Upper lobe of left lung (tissue), 4 donors: ENCODE results near the gene SELENOP.

ENCODE experiments used
- CTCF ChIP-seq, 6 experiments: fragments of 450-650 bp in 4 of 6; fragments of 200-600 bp in 2 of 6; sonication (generic) in 2 of 6; IDR thresholded peaks; one replicate each; pipeline ENCODE4 v1.5.1; 2016 to 2019; ENCODE audit warnings: antibody characterized with exemption in 6 of 6
- EP300 ChIP-seq, 4 donors: sonication (generic); formaldehyde crosslinking; IDR thresholded peaks; one replicate each; pipeline ENCODE4 v1.5.1; 2017; ENCODE audit warnings: antibody characterized with exemption in 4 of 4, control low read depth in 2 of 4
- POLR2A ChIP-seq, 4 donors: fragments of 450-650 bp; IDR thresholded peaks; one replicate each; pipeline ENCODE4 v1.5.1; 2016 to 2017; ENCODE audit warnings: antibody characterized with exemption in 4 of 4, mild to moderate bottlenecking in 2 of 4

- TF ChIP-seq EP300 (IDR thresholded peaks at IDR 0.05) (no peak), CTCF (IDR thresholded peaks at IDR 0.05) (no peak), POLR2A (IDR thresholded peaks at IDR 0.05) (no peak)
Observed at GRCh38 chr5:42750507-42750906, 61.2 kb downstream of the SELENOP start.
